Common myeloid progenitor, CD34-positive (primary cell): ENCODE results near the gene MVP.

Source experiments
- CTCF ChIA-PET: fragments of 350-600 bp; sonication (Branson Sonifier 250); formaldehyde crosslinking; loops from one replicate; lab custom pipeline; 2021; ENCODE audit warnings: antibody characterized with exemption; lab: Charles Lee
- POLR2A ChIA-PET: fragments of 350-600 bp; sonication (Branson Sonifier 250); formaldehyde crosslinking; loops from one replicate; lab custom pipeline; 2021; ENCODE audit warnings: antibody characterized with exemption; lab: Charles Lee
- DNase-seq, 3 donors: peaks; one replicate each; pipeline versions ENCODE4 v3.0.0 to v3.0.0-alpha.2; 2013
- H3K27ac ChIP-seq, 2 experiments: 1 replicate in 1 of 2; 2 replicates in 1 of 2; pipeline ENCODE4 v1.7.0; 2013; ENCODE audit warnings: inconsistent platforms in 2 of 2, low read length in 2 of 2, mild to moderate bottlenecking in 2 of 2, low read depth in 1 of 2, moderate library complexity in 1 of 2; ENCODE audit not compliant: severe bottlenecking in 2 of 2, insufficient read depth in 1 of 2, poor library complexity in 1 of 2
- H3K27me3 ChIP-seq, 5 experiments: replicated peaks in 2 of 5; 1 replicate in 3 of 5; 2 replicates in 2 of 5; pipeline versions ENCODE4 v1.6.1 to v1.7.0; 2013; ENCODE audit warnings: low read length in 4 of 5, mild to moderate bottlenecking in 2 of 5, moderate library complexity in 2 of 5, inconsistent platforms in 1 of 5; ENCODE audit not compliant: insufficient read depth in 5 of 5, control insufficient read depth in 4 of 5
- H3K36me3 ChIP-seq, 4 experiments: 1 replicate in 2 of 4; 2 replicates in 2 of 4; pipeline versions ENCODE4 v1.6.1 to v1.7.0; 2013; ENCODE audit warnings: low read length in 3 of 4, control low read depth in 1 of 4, mild to moderate bottlenecking in 1 of 4; ENCODE audit not compliant: control insufficient read depth in 4 of 4, insufficient read depth in 4 of 4
- H3K4me1 ChIP-seq, 4 experiments: 1 replicate in 3 of 4; 2 replicates in 1 of 4; pipeline versions ENCODE4 v1.6.1 to v1.7.1; 2013; ENCODE audit warnings: low read length in 3 of 4, mild to moderate bottlenecking in 3 of 4, control low read depth in 1 of 4, inconsistent platforms in 1 of 4, moderate library complexity in 1 of 4; ENCODE audit not compliant: control insufficient read depth in 4 of 4, insufficient read depth in 4 of 4; ENCODE audit errors: control extremely low read depth in 1 of 4
- H3K4me3 ChIP-seq, 7 experiments: 1 replicate in 4 of 7; 2 replicates in 3 of 7; pipeline versions ENCODE4 v1.5.1 to v1.7.0; 2013; ENCODE audit warnings: mild to moderate bottlenecking in 7 of 7, low read length in 6 of 7, moderate library complexity in 6 of 7, inconsistent platforms in 2 of 7, low read depth in 2 of 7, control low read depth in 1 of 7; ENCODE audit not compliant: insufficient read depth in 4 of 7, control insufficient read depth in 1 of 7; ENCODE audit errors: extremely low read depth in 1 of 7
- H3K9me3 ChIP-seq, 5 experiments: 1 replicate in 4 of 5; 2 replicates in 1 of 5; pipeline versions ENCODE4 v1.6.1 to v1.7.1; 2013; ENCODE audit warnings: low read length in 4 of 5, mild to moderate bottlenecking in 2 of 5, inconsistent platforms in 1 of 5, low read depth in 1 of 5, moderate library complexity in 1 of 5; ENCODE audit not compliant: control insufficient read depth in 4 of 5, insufficient read depth in 2 of 5; ENCODE audit errors: control extremely low read depth in 1 of 5
- WGBS: methylation state at CpG from one replicate; pipeline ENCODE4 v1.1.5; 2013; ENCODE audit not compliant: insufficient coverage; 5-methylcytosine and 5-hydroxymethylcytosine counted together

Gene MVP

DNA sequence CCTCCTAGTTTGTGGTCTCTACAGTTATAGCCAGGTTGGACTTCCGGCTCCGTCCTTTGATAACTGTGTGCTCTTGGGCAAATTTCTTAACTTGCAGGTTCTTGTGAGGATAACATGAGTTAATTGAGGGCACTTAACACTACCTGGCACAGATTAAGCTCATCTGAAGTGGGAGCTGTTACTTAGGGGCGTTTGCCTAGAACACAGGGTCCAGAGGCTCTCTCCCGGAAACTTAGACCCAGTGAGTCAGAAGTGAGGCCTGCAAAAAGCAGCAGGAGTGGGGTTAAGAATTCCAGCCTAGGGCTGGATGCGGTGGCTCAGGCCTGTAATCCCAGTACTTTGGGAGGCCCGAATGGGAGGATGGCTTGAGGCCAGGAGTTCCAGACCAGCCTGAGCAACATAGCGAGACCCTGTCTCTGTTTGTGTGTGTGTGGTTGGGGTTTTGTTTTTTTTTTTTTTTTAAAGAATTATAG lies 1.4 kb downstream of the MVP start:
- ChIA-PET POLR2A (no interaction called here), CTCF (interaction anchor here (2.4 to 7.2 kb wide), 3 partner anchors 14 to 121 kb away, joined by 12 to 46 read pairs (median 24); no protein-coding TSS in a partner anchor)
- Histone ChIP-seq H3K4me1 (peaks cover 17 to 75% (median 63%) of the 10 kb centered on the region in 4 experiments), H3K27me3 (no peaks in the 10 kb centered on the region), H3K9me3 (no peaks in the 10 kb centered on the region), H3K27ac (peak overlapping the region in 1 of 2 experiments; percentile 79), H3K4me3 (peak overlapping the region in 4 of 7 experiments; percentile 77 to 89 (median 84)), H3K36me3 (peaks cover 0 to 22% (median 12%) of the 10 kb centered on the region in 4 experiments)
- DNase-seq: peak in 1 of 3 donors; percentile 15
- WGBS: 68% methylated on average over 4 of the region's 7 CpGs

DNA sequence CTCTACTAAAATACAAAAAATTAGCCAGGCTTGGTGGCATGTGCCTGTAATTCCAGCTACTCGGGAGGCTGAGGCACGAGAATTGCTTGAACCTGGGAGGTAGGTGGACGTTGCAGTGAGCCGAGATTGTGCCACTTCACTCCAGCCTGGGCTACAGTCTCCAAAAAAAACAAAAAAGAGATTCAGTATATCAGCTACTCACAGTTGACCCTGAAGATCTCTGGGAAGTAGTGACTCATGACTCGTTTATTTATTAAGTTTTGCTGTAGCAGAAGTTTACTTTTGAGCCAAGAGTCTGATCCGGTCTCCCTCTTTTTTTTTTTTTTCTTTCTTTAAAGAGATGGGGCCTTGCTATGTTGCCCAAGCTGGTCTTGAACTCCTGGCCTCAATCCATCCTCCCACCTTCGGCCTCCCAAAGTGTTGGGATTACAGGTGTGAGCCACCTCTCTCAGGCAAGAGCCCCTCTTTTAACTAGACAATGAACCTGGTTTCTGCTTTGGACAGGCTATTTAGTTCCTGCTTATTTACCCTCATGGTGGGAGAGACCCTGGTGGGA lies 4.4 kb downstream of the MVP start:
- Histone ChIP-seq H3K36me3 (peaks cover 0 to 4% (median under 1%) of the 10 kb centered on the region in 4 experiments), H3K4me3 (no peak overlapping the region), H3K27me3 (no peaks in the 10 kb centered on the region), H3K4me1 (peaks cover 13 to 55% (median 45%) of the 10 kb centered on the region in 4 experiments), H3K9me3 (no peaks in the 10 kb centered on the region), H3K27ac (no peak overlapping the region)
- CTCF ChIA-PET: interaction anchor here (1.0 kb wide), 1 partner anchor 9 kb away, joined by 3 read pairs; the partner anchor contains the start of gene PAGR1
- DNase-seq: peak in 2 of 3 donors; percentile 26 to 35
- 100% methylated on average over 1 of the region's 7 CpGs for WGBS
- POLR2A ChIA-PET: interaction anchor here (0.6 kb wide), 1 partner anchor 76 kb away, joined by 4 read pairs; no protein-coding TSS in a partner anchor

DNA sequence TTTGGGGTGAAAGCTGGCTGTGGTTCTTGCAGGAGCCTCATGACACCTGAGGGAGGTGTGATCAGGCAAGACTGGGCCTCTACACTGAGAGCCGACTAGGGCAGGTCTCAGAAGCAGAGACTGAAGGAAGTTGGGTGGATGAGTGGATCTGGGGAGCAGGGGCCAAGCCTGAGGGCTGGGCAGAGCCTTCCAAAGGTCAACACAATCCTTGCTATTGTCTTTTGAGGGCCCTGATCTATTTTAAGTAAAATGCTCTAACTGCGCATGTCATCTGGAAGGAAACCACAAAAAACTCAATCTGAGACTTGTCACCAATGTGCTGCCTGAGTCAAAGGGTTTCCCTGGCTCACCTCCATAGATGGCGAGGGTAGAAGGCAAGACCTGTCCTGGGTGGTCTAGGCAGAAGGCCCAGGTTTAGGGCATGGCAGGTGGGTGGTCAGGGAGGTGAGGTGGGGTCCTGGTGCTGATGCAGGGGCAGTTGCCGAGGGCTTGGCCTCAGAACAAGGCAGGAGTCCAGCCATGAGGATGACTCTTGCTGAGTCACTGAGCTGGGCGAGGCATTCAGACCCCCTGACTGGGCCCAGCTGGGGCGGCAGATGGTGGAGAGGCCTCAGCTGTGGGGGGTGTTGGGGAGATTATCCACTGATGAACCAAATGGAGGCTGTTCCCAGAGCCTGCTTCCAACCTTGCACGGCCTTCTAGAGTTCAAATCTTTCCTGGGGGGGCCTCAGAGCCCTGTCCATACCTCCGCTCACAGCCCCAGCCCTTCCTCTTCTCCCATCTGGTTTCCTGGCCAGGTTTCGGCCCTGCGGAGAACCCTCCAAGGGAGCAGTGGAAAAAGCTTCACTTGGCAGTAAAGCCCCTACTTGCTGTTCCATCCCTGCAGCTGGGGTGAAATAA lies 5.1 kb downstream of the MVP start:
- no peak overlapping the region for H3K4me3 ChIP-seq
- WGBS: 47% methylated on average over 10 of the region's 10 CpGs
- peaks cover 9 to 48% (median 38%) of the 10 kb centered on the region in 4 experiments for H3K4me1 ChIP-seq
- no peaks in the 10 kb centered on the region for H3K9me3 ChIP-seq
- POLR2A ChIA-PET: no interaction called here
- peak in 2 of 3 donors; percentile 42 to 64 for DNase-seq
- no peak overlapping the region for H3K27ac ChIP-seq
- peaks cover 0 to 3% (median under 1%) of the 10 kb centered on the region in 4 experiments for H3K36me3 ChIP-seq
- no peaks in the 10 kb centered on the region for H3K27me3 ChIP-seq
- CTCF ChIA-PET: interaction anchor here (0.9 to 1.5 kb wide), 3 partner anchors 23 to 126 kb away, joined by 3 to 6 read pairs (median 3); no protein-coding TSS in a partner anchor

DNA sequence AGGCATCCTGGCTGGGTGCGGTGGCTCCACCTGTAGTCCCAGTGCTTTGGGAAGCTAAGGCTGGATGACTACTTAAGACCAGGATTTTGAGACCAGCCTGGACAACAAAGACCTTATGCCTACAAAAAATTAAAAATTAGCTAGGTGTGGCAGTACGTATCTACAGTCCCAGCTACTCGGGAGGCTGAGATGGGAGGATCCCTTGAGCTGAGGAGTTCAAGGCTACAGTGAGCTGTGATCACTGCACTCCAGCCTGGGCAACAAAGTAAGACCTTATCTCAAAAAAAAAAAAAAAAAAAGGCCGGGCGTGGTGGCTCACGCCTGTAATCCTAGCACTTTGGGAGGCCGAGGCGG lies 6.1 kb downstream of the MVP start:
- H3K36me3 ChIP-seq: peaks cover 0 to 9% (median 2%) of the 10 kb centered on the region in 4 experiments
- CTCF ChIA-PET: interaction anchor here (0.9 to 1.5 kb wide), 4 partner anchors 22 to 206 kb away, joined by 3 to 6 read pairs (median 3); no protein-coding TSS in a partner anchor
- H3K27me3 ChIP-seq: no peaks in the 10 kb centered on the region
- 100% methylated on average over 1 of the region's 8 CpGs for WGBS
- no peaks in the 10 kb centered on the region for H3K9me3 ChIP-seq
- H3K4me3 ChIP-seq: no peak overlapping the region
- no peak overlapping the region for H3K27ac ChIP-seq
- DNase-seq: no peak
- POLR2A ChIA-PET: no interaction called here
- H3K4me1 ChIP-seq: peaks cover 9 to 39% (median 29%) of the 10 kb centered on the region in 4 experiments

DNA sequence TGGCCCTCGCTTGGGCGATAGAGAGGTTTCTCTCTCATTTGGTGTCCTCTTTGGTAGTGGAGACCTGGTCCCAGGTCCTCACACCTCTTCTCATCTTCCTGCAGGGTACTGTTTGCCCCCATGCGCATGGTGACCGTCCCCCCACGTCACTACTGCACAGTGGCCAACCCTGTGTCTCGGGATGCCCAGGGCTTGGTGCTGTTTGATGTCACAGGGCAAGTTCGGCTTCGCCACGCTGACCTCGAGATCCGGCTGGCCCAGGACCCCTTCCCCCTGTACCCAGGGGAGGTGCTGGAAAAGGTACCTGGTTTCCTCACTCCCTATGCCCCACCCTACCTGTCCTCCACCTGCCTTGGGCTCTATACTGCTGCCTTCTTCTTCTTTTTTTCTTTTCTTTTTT lies 10.5 kb downstream of the MVP start:
- ChIA-PET POLR2A (no interaction called here), CTCF (no interaction called here)
- DNase-seq: no peak
- Histone ChIP-seq H3K27ac (no peak overlapping the region), H3K4me1 (peaks cover 0 to under 1% (median under 1%) of the 10 kb centered on the region in 4 experiments), H3K4me3 (no peak overlapping the region), H3K9me3 (no peaks in the 10 kb centered on the region), H3K36me3 (peaks cover 4 to 38% (median 13%) of the 10 kb centered on the region in 4 experiments), H3K27me3 (no peaks in the 10 kb centered on the region)
- 95% methylated on average over 9 of the region's 11 CpGs for WGBS

DNA sequence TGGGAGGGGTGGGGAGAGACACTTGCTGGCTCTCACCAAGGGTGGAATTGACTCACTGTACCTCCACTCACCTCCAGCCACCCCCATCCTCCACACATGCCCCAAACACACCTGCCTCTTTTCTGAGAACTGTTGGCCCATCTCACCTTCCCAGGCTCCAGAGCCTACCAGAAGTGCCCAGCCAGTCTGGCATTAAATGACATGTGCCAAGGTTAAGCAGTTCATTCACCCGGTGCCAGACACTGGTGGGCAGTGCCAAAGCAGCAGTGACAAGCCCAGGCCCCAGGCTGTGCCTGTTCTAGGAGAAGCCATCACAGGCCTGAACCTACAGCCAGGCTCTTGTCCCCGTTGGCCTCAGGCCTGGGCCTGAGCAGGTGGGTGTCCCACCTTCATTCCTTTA lies 11.2 kb downstream of the MVP start:
- no peaks in the 10 kb centered on the region for H3K27me3 ChIP-seq
- no peak overlapping the region for H3K4me3 ChIP-seq
- no peak for DNase-seq
- H3K27ac ChIP-seq: no peak overlapping the region
- H3K9me3 ChIP-seq: no peaks in the 10 kb centered on the region
- 91% methylated on average over 1 of the region's 2 CpGs for WGBS
- no peaks in the 10 kb centered on the region for H3K4me1 ChIP-seq
- ChIA-PET CTCF (no interaction called here), POLR2A (no interaction called here)
- peaks cover 4 to 39% (median 13%) of the 10 kb centered on the region in 4 experiments for H3K36me3 ChIP-seq
